Suppressor macrophage (primary cell): ENCODE data around the gene SLC16A10.
"Not testable (repeated sequence)": the region's sequence is repeated elsewhere in the genome, so short reads cannot be mapped to it uniquely, and the experiment has no call there.

Experiments
- DNase-seq, 4 experiments: peaks; one replicate each; pipeline ENCODE4 v3.0.0-alpha.2; 2020 to 2022

The SLC16A10 gene

DNA sequence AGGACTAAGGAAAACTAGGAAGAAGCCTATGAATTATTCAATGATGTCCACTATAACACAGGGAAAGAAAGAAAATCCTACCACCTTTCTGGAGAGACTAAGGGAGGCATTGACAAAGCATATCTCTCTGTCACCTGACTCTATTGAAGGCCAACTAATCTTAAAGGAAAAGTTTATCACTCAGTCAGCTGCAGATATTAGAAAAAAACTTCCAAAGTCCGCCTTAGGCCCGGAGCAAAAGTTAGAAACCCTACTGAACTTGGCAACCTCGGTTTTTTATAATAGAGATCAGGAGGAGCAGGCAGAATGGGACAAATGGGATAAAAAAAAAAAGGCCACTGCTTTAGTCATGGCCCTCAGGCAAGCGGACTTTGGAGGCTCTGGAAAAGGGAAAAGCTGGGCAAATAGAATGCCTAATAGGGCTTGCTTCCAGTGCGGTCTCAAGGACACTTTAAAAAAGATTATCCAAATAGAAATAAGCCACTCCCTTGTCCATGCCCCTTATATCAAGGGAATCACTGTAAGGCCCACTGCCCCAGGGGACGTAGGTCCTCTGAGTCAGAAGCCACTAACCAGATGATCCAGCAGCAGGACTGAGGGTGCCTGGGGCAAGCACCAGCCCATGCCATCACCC is 47.0 kb downstream of the SLC16A10 start:
- DNase-seq, result not testable (repeated sequence)

DNA sequence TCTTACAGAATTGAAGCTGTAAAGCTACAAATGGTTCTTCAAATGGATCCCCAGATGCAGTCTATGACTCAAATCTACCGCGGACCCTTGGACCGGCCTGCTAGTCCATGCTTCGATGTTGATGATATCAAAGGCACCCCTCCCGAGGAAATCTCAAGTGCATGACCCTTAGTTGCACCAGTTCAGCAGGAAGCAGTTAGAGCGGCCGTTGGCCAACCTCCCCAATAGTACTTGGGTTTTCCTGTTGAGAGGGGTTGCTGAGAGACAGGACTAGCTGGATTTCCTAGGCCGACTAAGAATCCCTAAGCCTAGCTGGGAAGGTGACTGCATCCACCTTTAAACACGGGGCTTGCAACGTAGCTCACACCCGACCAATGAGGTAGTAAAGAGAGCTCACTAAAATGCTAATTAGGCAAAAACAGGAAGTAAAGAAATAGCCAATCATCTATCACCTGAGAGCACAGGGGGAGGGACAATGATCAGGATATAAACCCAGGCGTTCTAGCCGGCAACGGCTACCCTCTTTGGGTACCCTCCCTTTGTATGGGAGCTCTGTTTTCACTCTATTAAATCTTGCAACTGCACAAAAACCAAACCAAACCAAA is 50.3 kb downstream of the SLC16A10 start:
- DNase-seq, result not testable (repeated sequence)

GRCh38 chr6:111147440-111147839 is 60.1 kb downstream of the SLC16A10 start:
- no peak for DNase-seq

- no peak for DNase-seq
Observed at GRCh38 chr6:111148110-111148509, 60.8 kb downstream of the SLC16A10 start.

GRCh38 chr6:111150577-111150976 is 63.3 kb downstream of the SLC16A10 start:
- DNase-seq, result no peak

- DNase-seq, result peak in 2 of 4 experiments; percentile 17 to 26
Observed at GRCh38 chr6:111154981-111155380, 67.7 kb downstream of the SLC16A10 start.

- no peak for DNase-seq
Observed at GRCh38 chr6:111157412-111157811, 70.1 kb downstream of the SLC16A10 start.

- peak in 1 of 4 experiments; percentile 13 for DNase-seq
Observed at GRCh38 chr6:111159633-111160032, 72.3 kb downstream of the SLC16A10 start.

- no peak for DNase-seq
Observed at GRCh38 chr6:111161650-111162049, 74.3 kb downstream of the SLC16A10 start.

- DNase-seq, result no peak
Observed at GRCh38 chr6:111162504-111162903, 75.2 kb downstream of the SLC16A10 start.

GRCh38 chr6:111171577-111172400 is 84.5 kb downstream of the SLC16A10 start:
- DNase-seq, result peak in 1 of 4 experiments; percentile 14

DNA sequence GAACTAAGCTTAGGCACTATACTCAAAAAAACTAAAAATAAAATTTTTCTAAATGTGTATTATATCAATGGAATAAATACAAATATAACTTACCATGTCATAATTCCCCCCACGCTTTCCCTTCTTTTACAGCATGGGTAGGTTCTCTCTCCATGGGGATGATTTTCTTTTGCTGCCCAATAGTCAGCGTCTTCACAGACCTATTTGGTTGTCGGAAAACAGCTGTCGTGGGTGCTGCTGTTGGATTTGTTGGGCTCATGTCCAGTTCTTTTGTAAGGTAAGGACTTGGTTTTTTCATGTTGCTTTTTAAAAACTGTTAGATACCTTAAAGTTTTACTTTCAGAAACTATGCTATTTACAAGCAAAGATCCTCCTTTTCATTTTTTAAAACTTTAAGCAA is 85.3 kb downstream of the SLC16A10 start:
- DNase-seq, result no peak

DNA sequence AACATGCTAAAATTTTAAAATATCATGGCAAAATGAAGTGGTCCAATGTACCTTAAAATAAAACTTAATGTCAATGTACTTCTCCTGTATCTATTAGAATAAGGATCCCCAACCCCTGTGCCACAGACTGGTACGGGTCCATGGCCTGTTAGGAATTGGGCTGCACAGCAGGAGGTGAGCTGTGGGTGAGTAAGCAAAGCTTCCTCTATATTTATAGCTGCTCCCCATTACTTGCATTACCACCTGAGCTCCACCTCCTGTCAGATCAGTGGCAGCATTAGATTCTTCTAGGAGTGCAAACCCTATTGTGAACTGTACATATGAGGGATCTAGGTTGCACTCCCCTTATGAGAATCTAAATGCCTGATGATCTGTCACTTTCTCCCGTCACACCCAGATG is 86.0 kb downstream of the SLC16A10 start:
- DNase-seq, result no peak

- DNase-seq, result no peak
Observed at GRCh38 chr6:111173946-111174345, 86.6 kb downstream of the SLC16A10 start.

DNA sequence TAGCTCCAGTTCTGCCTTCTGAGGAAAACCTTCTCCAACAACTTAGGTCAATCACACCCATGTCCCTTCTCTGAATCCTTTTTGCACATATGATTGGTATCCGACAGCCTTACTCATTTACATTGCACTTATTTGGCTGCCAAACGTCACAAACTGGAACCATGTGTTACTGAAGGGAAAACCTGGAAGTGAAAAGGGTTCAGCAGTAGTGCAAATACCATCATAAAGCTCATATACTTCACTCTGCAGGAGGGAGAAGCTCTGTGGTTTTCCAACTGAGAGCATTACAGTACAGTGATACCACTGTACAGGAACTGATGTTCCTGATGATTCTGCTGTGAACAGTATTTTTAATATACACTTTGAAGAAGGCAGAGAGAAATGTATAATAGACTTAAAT is 87.8 kb downstream of the SLC16A10 start:
- DNase-seq, result peak in 3 of 4 experiments; percentile 16 to 30 (median 24)

- no peak for DNase-seq
Observed at GRCh38 chr6:111176038-111176759, 88.9 kb downstream of the SLC16A10 start.

- DNase-seq, result no peak
Observed at GRCh38 chr6:111176760-111177099, 89.4 kb downstream of the SLC16A10 start.

DNA sequence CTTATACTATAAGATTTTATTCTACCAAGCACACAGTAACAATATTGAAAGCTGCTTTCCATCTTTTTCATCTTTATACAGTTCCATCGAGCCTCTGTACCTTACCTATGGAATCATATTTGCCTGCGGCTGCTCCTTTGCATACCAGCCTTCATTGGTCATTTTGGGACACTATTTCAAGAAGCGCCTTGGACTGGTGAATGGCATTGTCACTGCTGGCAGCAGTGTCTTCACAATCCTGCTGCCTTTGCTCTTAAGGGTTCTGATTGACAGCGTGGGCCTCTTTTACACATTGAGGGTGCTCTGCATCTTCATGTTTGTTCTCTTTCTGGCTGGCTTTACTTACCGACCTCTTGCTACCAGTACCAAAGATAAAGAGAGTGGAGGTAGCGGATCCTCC is 89.8 kb downstream of the SLC16A10 start:
- no peak for DNase-seq

- no peak for DNase-seq
Observed at GRCh38 chr6:111183702-111184517, 96.6 kb downstream of the SLC16A10 start.

- DNase-seq, result peak in 3 of 4 experiments; percentile 20 to 42 (median 30)
Observed at GRCh38 chr6:111184827-111185532, 97.7 kb downstream of the SLC16A10 start.

GRCh38 chr6:111185954-111186353 is 98.7 kb downstream of the SLC16A10 start:
- DNase-seq, result no peak
